HG03064 (cell line): ENCODE data around the gene SCD5.

Source experiments
- ATAC-seq: cut with Tn5 transposase; IDR thresholded peaks from one replicate; pipeline ENCODE4 v1.9.1; 2021; ENCODE audit warnings: low read depth; ENCODE audit not compliant: unreplicated experiment

The SCD5 gene

GRCh38 chr4:82774711-82775171 lies 23.9 kb downstream of the SCD5 start:
- ATAC-seq: no peak

GRCh38 chr4:82773057-82773456 lies 25.5 kb downstream of the SCD5 start:
- no peak for ATAC-seq

DNA sequence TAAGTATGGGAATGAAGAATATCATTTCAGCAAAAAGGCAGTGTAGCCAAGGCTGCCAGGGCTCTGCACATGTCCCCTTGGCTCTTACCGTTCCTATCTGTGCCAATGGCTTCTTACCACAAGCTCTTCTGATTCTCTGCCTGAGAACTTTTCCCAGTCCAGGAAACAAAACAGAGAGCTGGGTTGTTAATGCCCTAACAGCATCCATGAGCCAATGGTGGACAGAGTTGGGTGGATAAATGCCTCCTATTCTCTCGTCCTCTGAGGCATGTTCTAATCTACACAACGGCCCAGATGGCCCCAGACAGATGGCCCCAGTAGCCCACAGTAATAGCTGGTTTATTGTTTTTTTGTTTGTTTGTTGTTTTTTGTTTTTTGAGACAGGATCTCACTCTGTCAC lies 28.0 kb downstream of the SCD5 start:
- ATAC-seq: no peak

- ATAC-seq: no peak
These were observed 33.5 kb downstream of the SCD5 start for GRCh38 chr4:82765134-82765533.

DNA sequence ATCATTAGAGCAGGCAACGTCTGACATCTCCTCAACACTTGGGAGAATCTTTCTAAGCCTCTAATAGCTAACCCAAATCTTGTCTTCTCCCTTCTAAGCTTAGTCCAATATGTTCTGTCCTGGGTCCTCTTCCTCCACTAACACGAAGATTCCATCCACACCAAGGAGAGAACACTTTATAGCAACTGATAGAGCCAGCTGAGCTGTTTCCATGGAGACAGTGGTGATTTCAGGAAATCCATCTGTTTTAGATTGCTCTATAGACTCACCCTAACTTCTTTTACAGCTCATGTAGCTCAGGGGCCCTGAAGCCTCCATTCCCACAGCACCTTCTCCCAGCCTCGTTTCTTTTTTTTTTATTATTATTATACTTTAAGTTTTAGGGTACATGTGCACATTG lies 37.4 kb downstream of the SCD5 start:
- no peak for ATAC-seq

GRCh38 chr4:82758701-82759685 lies 39.6 kb downstream of the SCD5 start:
- ATAC-seq: no peak

DNA sequence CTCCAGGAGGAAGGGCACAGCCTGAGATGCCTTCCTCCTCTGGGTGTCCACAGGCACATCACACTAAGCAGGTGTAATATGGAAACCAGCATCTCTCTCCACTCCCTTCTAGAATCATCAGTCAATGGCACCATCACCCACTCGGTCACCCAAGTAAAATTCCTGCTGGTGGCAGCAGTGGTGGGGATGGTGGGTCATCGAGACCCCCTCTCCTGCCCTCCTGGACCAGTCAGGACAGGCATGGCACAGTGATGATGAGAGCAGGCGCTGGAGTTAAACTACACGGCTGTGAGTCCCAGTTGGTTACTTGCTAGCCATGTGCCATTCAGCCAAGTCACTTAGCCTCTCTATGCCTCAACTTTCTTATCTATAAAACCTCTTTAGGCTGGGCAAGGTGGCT lies 42.5 kb downstream of the SCD5 start:
- ATAC-seq: no peak

GRCh38 chr4:82755650-82756049 lies 42.9 kb downstream of the SCD5 start:
- no peak for ATAC-seq

GRCh38 chr4:82754513-82755165 lies 44.0 kb downstream of the SCD5 start:
- ATAC-seq: no peak

DNA sequence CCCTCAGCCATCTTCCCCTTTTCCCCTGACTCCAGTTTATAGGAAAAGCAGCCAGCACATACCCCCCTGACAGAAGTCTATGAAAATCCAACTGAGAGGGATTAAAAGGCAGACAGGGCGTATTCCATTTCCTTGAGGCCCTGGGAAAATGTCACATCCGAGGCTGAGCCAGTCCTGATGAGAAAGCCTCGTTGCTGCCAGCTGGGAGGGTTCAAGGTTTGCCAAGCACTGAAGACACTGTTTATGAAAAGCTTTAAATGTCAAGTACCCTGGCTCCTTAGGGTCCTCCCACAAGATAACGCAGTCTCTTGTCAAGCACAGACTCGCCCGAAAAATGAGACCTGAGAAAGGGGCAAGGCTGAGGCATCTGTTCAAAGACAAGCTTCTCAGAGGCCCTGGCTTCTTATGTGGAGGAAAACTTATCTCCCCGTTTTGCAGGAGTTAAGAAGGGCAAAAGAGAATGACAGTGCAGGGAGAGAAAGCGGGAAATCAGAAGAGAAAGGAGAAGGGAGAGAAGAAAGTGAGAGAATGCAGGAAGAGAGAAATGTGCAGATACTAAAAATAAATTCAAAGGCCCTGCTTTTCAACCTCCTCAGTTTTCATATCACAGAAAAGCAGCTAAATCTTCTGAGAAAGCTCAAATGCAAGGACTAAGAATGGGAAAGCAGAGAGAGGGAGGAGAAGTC lies 44.7 kb downstream of the SCD5 start:
- no peak for ATAC-seq

DNA sequence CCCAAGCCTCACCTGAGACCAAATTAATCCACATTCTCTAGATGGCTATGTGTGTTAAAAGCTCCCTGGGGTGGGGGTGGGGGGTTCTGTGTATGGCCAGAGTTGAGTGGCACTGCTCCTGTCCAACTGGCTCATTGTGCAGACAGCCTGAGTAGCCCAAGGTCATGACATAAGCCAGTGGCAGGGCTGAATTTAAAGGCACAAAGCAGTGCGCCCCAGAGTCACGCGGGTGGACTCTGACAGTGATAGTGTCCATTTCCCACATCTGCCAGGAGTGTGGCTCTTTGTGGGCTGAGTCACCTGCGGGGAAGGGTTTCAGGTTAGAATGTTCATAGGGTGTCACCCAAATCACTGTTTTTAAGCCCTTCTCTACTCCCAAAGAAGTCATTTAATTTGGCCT lies 45.4 kb downstream of the SCD5 start:
- ATAC-seq: no peak

DNA sequence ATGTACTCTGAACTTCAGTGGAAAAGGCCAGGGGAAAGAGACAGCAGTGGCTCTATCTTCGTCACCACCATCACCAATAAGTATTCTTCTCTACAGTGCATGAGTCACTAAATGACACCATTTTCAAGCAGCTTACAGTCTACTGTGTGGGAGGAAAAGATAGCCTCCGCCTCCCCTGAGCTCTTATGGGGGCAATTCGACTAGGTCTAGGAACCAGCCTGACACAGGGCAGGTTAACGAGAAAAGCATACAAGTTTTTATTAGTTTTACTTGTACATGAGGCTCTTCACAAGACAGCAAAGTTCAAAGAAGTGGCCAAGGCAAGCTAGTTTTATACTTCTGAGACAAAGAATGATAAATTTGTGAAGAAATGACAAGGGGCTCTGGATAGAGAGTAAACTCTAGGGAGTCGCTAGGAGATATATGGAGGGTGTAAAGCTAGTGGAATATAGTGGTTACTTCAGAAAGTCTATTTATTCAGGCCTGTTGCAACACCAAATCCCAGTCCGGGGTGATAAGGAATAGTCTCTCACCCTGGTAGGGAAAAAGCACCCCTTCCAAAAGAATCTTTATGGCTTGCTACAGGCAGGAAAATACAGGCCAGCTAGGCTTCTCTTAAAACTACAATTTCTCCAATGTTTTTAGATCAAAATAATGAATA lies 49.7 kb downstream of the SCD5 start:
- ATAC-seq: no peak

GRCh38 chr4:82747686-82748575 lies 50.7 kb downstream of the SCD5 start:
- ATAC-seq: no peak

- ATAC-seq: no peak
These were observed 51.7 kb downstream of the SCD5 start for GRCh38 chr4:82746705-82747574.

DNA sequence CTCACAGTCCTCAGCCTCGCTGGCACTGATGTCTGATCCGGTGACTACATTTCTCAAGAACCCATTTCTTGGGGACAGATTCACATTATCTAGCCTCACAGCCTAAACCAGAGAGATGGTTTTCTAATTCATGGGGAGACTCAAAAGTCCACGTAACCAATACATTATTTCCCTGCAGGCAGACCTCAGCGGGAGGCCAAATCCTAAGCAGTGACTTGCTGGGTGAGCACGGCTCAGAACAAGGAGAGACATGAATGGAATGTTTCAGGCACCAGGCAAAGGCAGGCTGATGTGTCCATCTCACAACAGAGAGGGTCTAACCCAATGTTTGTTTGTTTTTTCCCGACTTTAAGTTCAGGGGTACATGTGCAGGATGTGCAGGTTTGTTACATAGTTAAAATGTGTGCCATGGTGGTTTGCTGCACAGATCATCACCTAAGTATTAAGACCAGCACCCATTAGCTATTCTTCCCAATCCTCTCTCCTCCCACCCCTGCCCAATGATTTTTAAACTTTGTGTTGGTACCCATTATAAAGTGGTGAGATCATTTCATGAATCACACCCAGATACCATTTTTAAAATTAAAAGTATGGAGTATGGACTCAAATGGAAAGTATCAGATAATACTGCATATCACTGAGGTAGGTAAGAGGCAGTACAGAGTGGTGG lies 53.3 kb downstream of the SCD5 start:
- no peak for ATAC-seq

GRCh38 chr4:82744284-82744968 lies 54.2 kb downstream of the SCD5 start:
- ATAC-seq: no peak

GRCh38 chr4:82741188-82741587 lies 57.4 kb downstream of the SCD5 start:
- no peak for ATAC-seq
